ENCODE data around the gene CRYBG3. TPM values are rescaled to one million over a fixed set of nuclear protein-coding genes. Genes with fewer than 3 reads are reported as not detected.

The CRYBG3 gene
- total RNA-seq (2022; extraction: Qiagen RNA extraction) = 5.7 to 9.8 TPM (median 6.4 TPM) in 5 replicates

DNA sequence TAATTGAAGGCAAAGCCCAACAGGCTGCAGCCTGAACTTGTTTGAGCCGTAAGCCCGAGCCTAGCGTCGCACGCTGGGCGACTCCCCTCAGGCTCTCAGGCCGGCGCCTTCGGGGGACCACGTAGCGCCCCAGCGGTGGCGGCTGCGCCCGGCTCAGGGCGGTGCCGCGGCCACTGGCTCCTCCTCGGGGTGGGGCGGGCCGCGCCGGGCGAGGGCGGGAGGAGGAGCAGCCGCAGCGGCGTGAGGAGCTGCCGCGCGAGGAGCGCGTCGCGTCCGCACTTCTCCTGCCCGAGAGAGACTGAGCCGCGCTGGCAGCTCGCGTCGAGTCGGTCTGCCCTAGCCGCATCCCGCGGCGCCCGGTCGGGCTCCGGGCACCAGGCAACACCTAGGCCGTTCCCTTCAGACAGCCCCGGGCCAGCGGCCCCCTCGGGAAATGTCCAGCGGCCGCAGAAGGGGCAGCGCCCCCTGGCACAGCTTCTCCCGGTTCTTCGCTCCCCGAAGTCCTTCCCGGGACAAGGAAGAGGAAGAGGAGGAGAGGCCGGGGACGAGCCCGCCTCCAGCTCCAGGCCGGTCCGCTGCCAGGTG, at the start of gene CRYBG3:
Gene CRYBG3 (plus strand): TSS at position 238 of the 585 bp plus-strand sequence. CDS start 196 bp downstream, at position 434.

DNA sequence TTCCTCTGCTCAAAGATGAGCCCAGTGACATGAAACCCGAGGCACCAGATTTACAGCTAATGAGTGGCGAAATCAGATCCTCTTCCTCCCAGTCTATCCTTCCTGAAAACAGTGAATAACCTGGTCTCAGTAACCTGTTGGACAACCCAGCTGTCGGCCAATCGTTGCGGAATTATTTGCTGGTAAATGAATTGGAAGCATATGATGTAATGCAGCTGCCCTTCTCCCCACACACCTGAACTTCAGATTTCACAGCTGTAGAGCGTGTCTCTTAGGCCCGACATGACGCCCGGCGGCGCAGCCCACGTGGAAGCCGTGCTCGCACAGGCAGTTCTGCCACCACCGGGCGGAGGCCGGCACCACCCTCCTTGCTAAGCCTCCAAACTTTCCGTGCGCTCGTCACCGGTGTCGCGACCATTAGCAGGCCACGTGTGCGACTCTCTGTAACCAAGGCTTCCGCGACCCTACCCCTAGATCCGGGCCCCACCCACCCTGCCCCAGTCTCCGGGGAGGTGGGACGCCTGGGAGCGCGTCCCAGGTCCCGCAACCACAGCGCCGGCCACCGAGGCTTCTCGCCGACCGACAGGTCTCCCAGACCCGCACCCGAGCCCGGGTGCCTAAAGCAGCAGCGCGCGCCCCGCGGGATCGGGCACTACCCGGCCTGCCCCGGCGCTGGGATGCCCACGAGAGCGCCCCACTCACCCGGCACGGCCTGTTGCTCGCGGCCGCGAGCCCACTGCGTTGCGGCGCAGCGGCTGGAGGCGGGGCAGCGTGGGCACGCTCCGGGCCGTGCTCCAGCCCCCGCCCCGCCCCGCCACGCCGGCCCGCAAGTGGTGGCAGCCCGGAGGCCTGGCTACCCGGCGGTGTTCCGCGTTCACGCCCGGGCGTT, 150.1 kb downstream of the CRYBG3 start, which contains the start of gene RIOX2:
Gene RIOX2 (minus strand): TSS at position 753 of the 889 bp plus-strand sequence. CDS start 4,838 bp downstream, outside the sequence.

Other genes starting within 250 kb of the CRYBG3 start
- gene ARL6, start 57.3 kb upstream of the CRYBG3 start, total RNA-seq (2022; extraction: Qiagen RNA extraction) = 5.4 to 6.5 TPM (median 6.1 TPM) in 5 replicates
- 27.7 to 34.9 TPM (median 30.1 TPM) in 5 replicates for gene RIOX2, start 150.4 kb downstream of the CRYBG3 start, total RNA-seq (2022; extraction: Qiagen RNA extraction)
- not detected in 5 replicates for gene GABRR3, start 213.3 kb downstream of the CRYBG3 start, total RNA-seq (2022; extraction: Qiagen RNA extraction)

All from A549 treated with CORT108297 at 1 μM for 4 hours (cell line).